GM10248 (cell line): ENCODE results near the gene MARCHF9.
"Not testable (repeated sequence)": the region's sequence is repeated elsewhere in the genome, so short reads cannot be mapped to it uniquely, and the experiment has no call there.

Source experiments
- CTCF ChIA-PET: fragments of 300-600 bp; sonication (Branson Sonifier 250); formaldehyde crosslinking; extraction: SDS; loops from one replicate; lab custom pipeline; 2021; ENCODE audit warnings: antibody characterized with exemption; lab: Yijun Ruan, JAX
- POLR2A ChIA-PET: fragments of 350-650 bp; sonication (Branson Sonifier 250); formaldehyde crosslinking; extraction: SDS; loops from one replicate; lab custom pipeline; 2020; ENCODE audit warnings: antibody characterized with exemption; lab: Yijun Ruan, JAX
- DNase-seq: peaks from one replicate; pipeline ENCODE4 v3.0.0; 2012; ENCODE audit errors: extremely low spot score
- CTCF ChIP-seq: IDR thresholded peaks from 2 replicates; pipeline ENCODE4 v1.5.1; 2012; ENCODE audit warnings: mild to moderate bottlenecking, low read depth; ENCODE audit errors: extremely low read depth, missing control alignments, control extremely low read depth

The MARCHF9 gene

DNA sequence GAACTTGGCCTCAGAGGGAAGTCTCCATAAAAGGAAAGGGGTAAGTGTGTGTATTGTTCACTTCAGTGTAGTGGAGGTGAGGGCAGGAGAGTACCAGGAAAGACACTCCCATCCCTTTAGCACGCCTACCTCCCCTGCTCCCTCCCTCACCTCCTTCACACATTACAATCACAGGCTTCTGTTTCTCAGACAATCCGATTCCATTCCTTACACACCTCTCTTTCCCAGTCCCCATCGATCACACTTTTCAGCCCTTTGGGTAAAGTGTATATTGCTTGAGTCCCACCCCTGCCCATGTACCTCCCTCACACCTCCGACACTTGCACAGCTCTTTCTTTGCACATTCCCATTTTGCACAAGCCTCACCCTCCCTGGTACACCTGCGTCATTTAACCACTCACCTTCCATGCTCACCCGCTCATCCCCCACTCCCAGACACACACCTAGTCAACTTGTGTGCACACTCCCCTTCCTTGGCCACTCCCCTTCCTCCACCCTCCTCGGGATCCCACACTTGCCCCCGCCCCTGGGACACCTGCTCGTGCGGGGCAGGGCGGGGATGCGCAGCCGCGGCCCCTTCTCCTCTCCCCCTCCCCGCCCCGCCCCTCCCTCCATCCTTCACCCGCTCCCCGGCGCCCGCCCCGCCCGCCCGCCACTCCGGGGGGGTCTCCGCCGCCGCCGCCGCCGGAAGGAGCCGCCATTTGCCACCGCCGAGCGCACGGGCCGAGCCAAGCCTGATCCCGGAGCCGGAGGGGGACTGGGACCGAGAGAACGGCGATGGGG, at the start of gene MARCHF9:
Gene MARCHF9, plus strand, starts transcription at position 693 of the 783 bp plus-strand sequence. CDS start 426 bp downstream, outside the sequence.
- POLR2A ChIA-PET: no interaction called here
- peak; percentile 86 for DNase-seq
- no peak for TF ChIP-seq CTCF
- CTCF ChIA-PET: interaction anchor here (0.9 to 2.4 kb wide), 5 partner anchors 10 to 268 kb away, joined by 3 to 12 read pairs (median 3); partner anchors contain the start of gene TSPAN31

DNA sequence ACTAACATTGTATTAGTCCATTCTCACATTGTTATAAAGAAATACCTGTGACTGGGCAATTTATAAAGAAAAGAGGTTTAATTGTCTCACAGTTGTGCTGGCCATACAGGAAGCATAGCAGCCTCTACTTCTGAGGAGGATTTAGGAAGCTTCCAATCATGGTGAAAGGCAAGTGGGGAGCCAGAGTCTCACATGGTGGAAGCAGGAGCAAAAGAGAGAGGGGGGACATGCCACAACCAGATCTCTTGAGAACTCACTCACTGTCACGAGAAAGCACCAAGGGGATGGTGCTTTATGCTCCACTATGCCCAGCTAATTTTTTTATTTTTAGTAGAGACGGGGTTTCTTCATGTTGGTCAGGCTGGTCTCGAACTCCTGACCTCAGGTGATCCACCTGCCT, 47.7 kb upstream of the MARCHF9 start:
- ChIA-PET POLR2A (no interaction called here), CTCF (interaction anchor here (0.9 to 1.1 kb wide), 2 partner anchors 49 to 124 kb away, joined by 3 to 6 read pairs; no protein-coding TSS in a partner anchor)
- TF ChIP-seq CTCF: no peak
- DNase-seq: no peak

DNA sequence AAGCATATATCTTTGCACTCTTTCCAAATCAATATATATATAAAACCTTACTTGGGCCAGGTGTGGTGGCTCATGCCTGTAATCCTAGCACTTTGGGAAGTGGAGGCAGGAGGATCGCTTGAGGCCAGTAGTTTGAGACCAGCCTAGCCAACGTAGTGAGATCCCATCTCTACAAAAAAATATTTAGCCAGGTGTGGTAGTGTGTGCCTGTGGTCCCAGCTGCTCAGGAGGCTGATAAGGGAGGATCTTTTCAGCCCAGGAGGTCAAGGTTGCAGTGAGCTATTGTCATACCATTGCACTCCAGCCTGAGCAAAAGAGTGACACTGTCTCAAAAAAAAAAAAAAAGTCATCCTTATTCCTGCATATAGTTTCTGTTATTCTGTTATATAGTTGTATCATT, 46.6 kb upstream of the MARCHF9 start:
- no peak for DNase-seq
- ChIA-PET CTCF (interaction anchor here (0.7 to 1.2 kb wide), 4 partner anchors 12 to 125 kb away, joined by 3 to 6 read pairs (median 3); no protein-coding TSS in a partner anchor), POLR2A (no interaction called here)
- TF ChIP-seq CTCF: no peak

- ChIA-PET POLR2A (no interaction called here), CTCF (interaction anchor here (1.0 kb wide), 2 partner anchors 18 to 19 kb away, joined by 3 read pairs; partner anchors contain the start of gene OS9)
- DNase-seq: no peak
- no peak for TF ChIP-seq CTCF
Observed at GRCh38 chr12:57712701-57713100, 42.2 kb upstream of the MARCHF9 start.

- ChIA-PET POLR2A (no interaction called here), CTCF (interaction anchor here (1.0 kb wide), 2 partner anchors 19 to 21 kb away, joined by 3 read pairs; partner anchors contain the start of gene OS9)
- DNase-seq: no peak
- no peak for TF ChIP-seq CTCF
Observed at GRCh38 chr12:57713209-57713608, 41.7 kb upstream of the MARCHF9 start.

- POLR2A ChIA-PET: not testable (repeated sequence)
- peak; percentile 16 for DNase-seq
- CTCF ChIA-PET: interaction anchor here (1.3 to 1.5 kb wide), 3 partner anchors 11 to 22 kb away, joined by 4 read pairs; partner anchors contain the start of gene OS9
Observed at GRCh38 chr12:57715036-57715748, 39.7 kb upstream of the MARCHF9 start.

GRCh38 chr12:57715786-57716185, 39.1 kb upstream of the MARCHF9 start:
- POLR2A ChIA-PET: no interaction called here
- CTCF ChIA-PET: interaction anchor here (1.3 kb wide), 1 partner anchor 12 kb away, joined by 4 read pairs; no protein-coding TSS in a partner anchor
- no peak for TF ChIP-seq CTCF
- DNase-seq: peak; percentile 11
